HCT116 (cell line): ENCODE measurements around the gene DEPDC7. TPM values are rescaled to one million over a fixed set of nuclear protein-coding genes. Genes with fewer than 3 reads are reported as not detected.

ENCODE experiments used
- ATAC-seq: fragments of 200-7000 bp; cut with Tn5 transposase; 2 replicates; pipeline ENCODE4 v1.9.1; 2020; ENCODE audit warnings: mild to moderate bottlenecking, moderate library complexity
- BruUV-seq: library from RNA; stranded (reverse); fragments of 400-500 nt; replicated peaks from 2 replicates; lab custom pipeline; 2021; lab: Mats Ljungman, UMichigan
- CTCF ChIA-PET: fragments of 300-600 bp; sonication (Branson Sonifier 250); formaldehyde crosslinking; loops from one replicate; lab custom pipeline; 2021; ENCODE audit warnings: antibody characterized with exemption; lab: Charles Lee
- POLR2A ChIA-PET: fragments of 300-600, 350-600 bp; sonication (Branson Sonifier 250); formaldehyde crosslinking; loops from one replicate; lab custom pipeline; 2021; ENCODE audit warnings: antibody characterized with exemption; lab: Charles Lee
- RAD21 ChIA-PET, 2 experiments: fragments of 300-600 bp; sonication (Branson Sonifier 250); formaldehyde crosslinking; loops; one replicate each; lab custom pipeline; 2023; ENCODE audit warnings: low total read pairs in 2 of 2; ENCODE audit not compliant: uncharacterized antibody in 2 of 2, unreplicated experiment in 2 of 2, low non-redundant PET in 1 of 2; lab: Charles Lee
- DNase-seq: peaks from one replicate; pipeline ENCODE4 v3.0.0-alpha.2; 2010; ENCODE audit warnings: low read depth, low spot score
- H2AFZ ChIP-seq: fragments of 200-600 bp; shearing (Covaris generic), sonication (generic); 2 replicates; pipeline ENCODE4 v1.6.1; 2017; ENCODE audit warnings: low read depth, mixed run types, mixed read lengths, antibody characterized with exemption, low read length; ENCODE audit not compliant: poor library complexity, severe bottlenecking
- H3K27ac ChIP-seq: 2 replicates; pipeline ENCODE4 v1.5.1; 2012; ENCODE audit warnings: low read depth, low read length
- H3K27me3 ChIP-seq: fragments of 200-600 bp; sonication (generic); 2 replicates; pipeline ENCODE4 v1.6.1; 2016; ENCODE audit warnings: mixed run types, low read length, mixed read lengths; ENCODE audit not compliant: insufficient read depth
- H3K36me3 ChIP-seq, 2 experiments: fragments of 200-500 bp in 1 of 2; fragments of 200-600 bp in 1 of 2; sonication (Bioruptor generic) in 1 of 2; sonication (generic) in 1 of 2; 2 replicates each; pipeline versions ENCODE4 v1.5.1 to v1.6.1; 2014 to 2016; ENCODE audit warnings: low read length in 2 of 2, inconsistent platforms in 1 of 2, mixed read lengths in 1 of 2, mixed run types in 1 of 2; ENCODE audit not compliant: insufficient read depth in 2 of 2, control insufficient read depth in 1 of 2
- H3K4me1 ChIP-seq, 2 experiments: fragments of 200-600 bp in 1 of 2; sonication (generic) in 1 of 2; 2 replicates each; pipeline versions ENCODE4 v1.5.1 to v1.6.1; 2012 to 2017; ENCODE audit warnings: low read length in 2 of 2, inconsistent platforms in 1 of 2, mild to moderate bottlenecking in 1 of 2, mixed read lengths in 1 of 2, mixed run types in 1 of 2, moderate library complexity in 1 of 2; ENCODE audit not compliant: insufficient read depth in 2 of 2, control insufficient read depth in 1 of 2
- H3K4me2 ChIP-seq: fragments of 200-600 bp; sonication (generic); 2 replicates; pipeline ENCODE4 v1.6.1; 2017; ENCODE audit warnings: mixed run types, low read length, mixed read lengths
- H3K4me3 ChIP-seq, 2 experiments: fragments of 200-600 bp in 1 of 2; sonication (generic) in 1 of 2; replicated peaks in 1 of 2; 2 replicates each; pipeline ENCODE4 v1.5.1; 2011 to 2016; ENCODE audit warnings: low read length in 2 of 2, control low read depth in 1 of 2, low read depth in 1 of 2, mild to moderate bottlenecking in 1 of 2, mixed read lengths in 1 of 2, mixed run types in 1 of 2
- H3K79me2 ChIP-seq: fragments of 200-600 bp; sonication (generic); 2 replicates; pipeline ENCODE4 v1.6.1; 2017; ENCODE audit warnings: mild to moderate bottlenecking, mixed run types, low read length, moderate library complexity, mixed read lengths; ENCODE audit not compliant: insufficient read depth
- H3K9ac ChIP-seq: fragments of 200-600 bp; sonication (generic); 2 replicates; pipeline ENCODE4 v1.6.1; 2016; ENCODE audit warnings: low read length, mixed read lengths
- H3K9me2 ChIP-seq: fragments of 200-600 bp; sonication (generic), shearing (Covaris generic); 2 replicates; pipeline ENCODE4 v1.6.1; 2017; ENCODE audit warnings: mixed run types, mild to moderate bottlenecking, moderate library complexity; ENCODE audit not compliant: insufficient read depth
- H3K9me3 ChIP-seq, 2 experiments: fragments of 200-500 bp in 1 of 2; fragments of 200-600 bp in 1 of 2; sonication (Bioruptor generic) in 1 of 2; sonication (generic) in 1 of 2; 2 replicates each; pipeline ENCODE4 v1.6.1; 2014 to 2017; ENCODE audit warnings: low read length in 2 of 2, mixed read lengths in 2 of 2, inconsistent platforms in 1 of 2, low read depth in 1 of 2, mild to moderate bottlenecking in 1 of 2, mixed run types in 1 of 2, moderate library complexity in 1 of 2; ENCODE audit not compliant: control insufficient read depth in 1 of 2, insufficient read depth in 1 of 2
- H4K20me1 ChIP-seq: fragments of 200-600 bp; sonication (generic), shearing (Covaris generic); 2 replicates; pipeline ENCODE4 v1.6.1; 2017; ENCODE audit warnings: mixed run types, mild to moderate bottlenecking, moderate library complexity; ENCODE audit not compliant: insufficient read depth
- CEBPB ChIP-seq: IDR thresholded peaks from 2 replicates; pipeline ENCODE4 v1.6.1; 2012; ENCODE audit warnings: low read depth
- EGR1 ChIP-seq: IDR thresholded peaks from 2 replicates; pipeline ENCODE4 v1.6.1; 2012; ENCODE audit warnings: low read depth
- EZH2 ChIP-seq: fragments of 200-600 bp; sonication (generic); IDR thresholded peaks from 2 replicates; pipeline ENCODE4 v1.6.1; 2017; ENCODE audit warnings: antibody characterized with exemption, mixed run types
- FOSL1 ChIP-seq: IDR thresholded peaks from 2 replicates; pipeline ENCODE4 v1.6.1; 2012; ENCODE audit warnings: low read depth
- SP1 ChIP-seq: IDR thresholded peaks from 2 replicates; pipeline ENCODE4 v1.6.1; 2012; ENCODE audit warnings: low read depth
- intact Hi-C: fragments of 100-400 bp; cut with micrococcal nuclease; formaldehyde crosslinking; loops from 2 replicates; pipeline ENCODE4 v1.10.0; 2022
- total RNA-seq: library from RNA; stranded (reverse); gene quantifications from one replicate; pipeline ENCODE4 v1.2.1, GENCODE V29; 2021; ENCODE audit not compliant: unreplicated experiment
- TF ChIP-seq, protein P1 (sequence below): IDR thresholded peaks from 2 replicates; pipeline ENCODE4 v1.6.1; 2011; ENCODE audit warnings: mild to moderate bottlenecking, low read length, moderate library complexity; ENCODE audit not compliant: insufficient replicate concordance; ENCODE audit errors: extremely low read depth
- TF ChIP-seq, protein P2 (sequence below), 3 experiments: fragments of 200-600 bp in 1 of 3; sonication (generic) in 1 of 3; IDR thresholded peaks in 2 of 3; conservative IDR thresholded peaks in 1 of 3; 2 replicates each; pipeline ENCODE4 v1.5.1; 2012 to 2017; ENCODE audit warnings: low read depth in 2 of 3, low read length in 2 of 3, antibody characterized with exemption in 1 of 3, borderline replicate concordance in 1 of 3, control low read depth in 1 of 3, mild to moderate bottlenecking in 1 of 3, mixed read lengths in 1 of 3, mixed run types in 1 of 3, moderate library complexity in 1 of 3; ENCODE audit not compliant: insufficient read depth in 1 of 3

DEPDC7 gene
- total RNA-seq, 1 experiment from 2014 or later, result 7.3 TPM

DNA sequence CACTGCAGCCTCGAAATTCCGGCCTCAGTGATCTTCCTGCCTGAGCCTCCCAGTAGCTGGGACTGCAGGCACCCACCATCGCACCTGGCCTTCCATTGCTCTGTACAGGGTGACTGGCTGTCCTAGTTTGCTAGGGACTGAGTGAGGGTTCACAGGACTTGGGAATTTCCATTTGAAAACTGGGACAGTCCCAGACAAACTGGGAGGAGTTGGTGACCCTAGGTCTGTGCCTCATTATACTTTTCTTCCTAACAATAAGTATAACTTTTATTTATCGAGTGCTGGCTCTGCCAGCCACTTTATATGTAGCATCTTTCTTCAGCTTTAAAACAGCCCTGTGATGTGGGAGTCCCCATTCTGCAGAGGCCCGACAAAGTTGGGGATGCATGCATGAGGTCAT is 49.2 kb downstream of the DEPDC7 start:
- Histone ChIP-seq H2AFZ (no peak overlapping the region), H3K79me2 (no peaks in the 10 kb centered on the region), H3K27ac (no peak overlapping the region), H3K9me2 (no peaks in the 10 kb centered on the region), H3K36me3 (no peaks in the 10 kb centered on the region), H3K4me2 (no peak overlapping the region), H3K9me3 (no peaks in the 10 kb centered on the region), H3K27me3 (no peaks in the 10 kb centered on the region), H3K4me1 (peaks cover 20 to 29% of the 10 kb centered on the region in 2 experiments), H4K20me1 (no peaks in the 10 kb centered on the region), H3K9ac (no peak overlapping the region), H3K4me3 (no peak overlapping the region)
- intact Hi-C loops, result loop anchor here (1.0 to 10.0 kb wide), 7 partner anchors 88 to 350 kb away; no protein-coding TSS in a partner anchor
- TF ChIP-seq, protein P1, sequence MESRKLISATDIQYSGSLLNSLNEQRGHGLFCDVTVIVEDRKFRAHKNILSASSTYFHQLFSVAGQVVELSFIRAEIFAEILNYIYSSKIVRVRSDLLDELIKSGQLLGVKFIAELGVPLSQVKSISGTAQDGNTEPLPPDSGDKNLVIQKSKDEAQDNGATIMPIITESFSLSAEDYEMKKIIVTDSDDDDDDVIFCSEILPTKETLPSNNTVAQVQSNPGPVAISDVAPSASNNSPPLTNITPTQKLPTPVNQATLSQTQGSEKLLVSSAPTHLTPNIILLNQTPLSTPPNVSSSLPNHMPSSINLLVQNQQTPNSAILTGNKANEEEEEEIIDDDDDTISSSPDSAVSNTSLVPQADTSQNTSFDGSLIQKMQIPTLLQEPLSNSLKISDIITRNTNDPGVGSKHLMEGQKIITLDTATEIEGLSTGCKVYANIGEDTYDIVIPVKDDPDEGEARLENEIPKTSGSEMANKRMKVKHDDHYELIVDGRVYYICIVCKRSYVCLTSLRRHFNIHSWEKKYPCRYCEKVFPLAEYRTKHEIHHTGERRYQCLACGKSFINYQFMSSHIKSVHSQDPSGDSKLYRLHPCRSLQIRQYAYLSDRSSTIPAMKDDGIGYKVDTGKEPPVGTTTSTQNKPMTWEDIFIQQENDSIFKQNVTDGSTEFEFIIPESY, result no peak
- TF ChIP-seq FOSL1, result no peak
- TF ChIP-seq EZH2, result no peak
- no peak for TF ChIP-seq CEBPB
- TF ChIP-seq EGR1, result no peak
- no peak for TF ChIP-seq SP1
- TF ChIP-seq, protein P2, sequence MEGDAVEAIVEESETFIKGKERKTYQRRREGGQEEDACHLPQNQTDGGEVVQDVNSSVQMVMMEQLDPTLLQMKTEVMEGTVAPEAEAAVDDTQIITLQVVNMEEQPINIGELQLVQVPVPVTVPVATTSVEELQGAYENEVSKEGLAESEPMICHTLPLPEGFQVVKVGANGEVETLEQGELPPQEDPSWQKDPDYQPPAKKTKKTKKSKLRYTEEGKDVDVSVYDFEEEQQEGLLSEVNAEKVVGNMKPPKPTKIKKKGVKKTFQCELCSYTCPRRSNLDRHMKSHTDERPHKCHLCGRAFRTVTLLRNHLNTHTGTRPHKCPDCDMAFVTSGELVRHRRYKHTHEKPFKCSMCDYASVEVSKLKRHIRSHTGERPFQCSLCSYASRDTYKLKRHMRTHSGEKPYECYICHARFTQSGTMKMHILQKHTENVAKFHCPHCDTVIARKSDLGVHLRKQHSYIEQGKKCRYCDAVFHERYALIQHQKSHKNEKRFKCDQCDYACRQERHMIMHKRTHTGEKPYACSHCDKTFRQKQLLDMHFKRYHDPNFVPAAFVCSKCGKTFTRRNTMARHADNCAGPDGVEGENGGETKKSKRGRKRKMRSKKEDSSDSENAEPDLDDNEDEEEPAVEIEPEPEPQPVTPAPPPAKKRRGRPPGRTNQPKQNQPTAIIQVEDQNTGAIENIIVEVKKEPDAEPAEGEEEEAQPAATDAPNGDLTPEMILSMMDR (IDR thresholded peaks at IDR 0.05 in 2 of 3, conservative IDR thresholded peaks at IDR 0.05 in 1 of 3; ENCODE audit: borderline replicate concordance in 1 of 3, insufficient read depth in 1 of 3, low read depth in 2 of 3, low read length in 2 of 3), result no peak
- ATAC-seq (no peak), DNase-seq (no peak)
- ChIA-PET POLR2A (no interaction called here), CTCF (interaction anchor here (0.6 to 2.0 kb wide), 13 partner anchors 13 to 272 kb away, joined by 3 to 18 read pairs (median 5); partner anchors contain the start of genes DEPDC7 and TCP11L1), RAD21 (interaction anchor here in 1 of 2 experiments (0.9 kb wide), 1 partner anchor 256 kb away, joined by 3 read pairs; no protein-coding TSS in a partner anchor)
- no TSS peak for BruUV-seq
